ENCODE measurements around the gene SLC25A1.

SLC25A1 gene

GRCh38 chr22:19178657-19179496, at the start of gene SLC25A1:
Gene SLC25A1 (minus strand): TSS chr22:19178736. CDS start chr22:19178673, 63 bp downstream.
- peak; percentile 80 to 86 for DNase-seq (ENCODE audit: extremely low read depth in 1 of 2, low read depth in 1 of 2)

GRCh38 chr22:19228179-19228578, 49.6 kb upstream of the SLC25A1 start:
- DNase-seq (ENCODE audit: extremely low read depth in 1 of 2, low read depth in 1 of 2): no peak

GRCh38 chr22:19226428-19226827, 47.9 kb upstream of the SLC25A1 start:
- DNase-seq (ENCODE audit: extremely low read depth in 1 of 2, low read depth in 1 of 2): no peak

- DNase-seq (ENCODE audit: extremely low read depth in 1 of 2, low read depth in 1 of 2): no peak
These were observed 47.0 kb upstream of the SLC25A1 start for GRCh38 chr22:19225560-19225959.

GRCh38 chr22:19224985-19225384, 46.4 kb upstream of the SLC25A1 start:
- DNase-seq (ENCODE audit: extremely low read depth in 1 of 2, low read depth in 1 of 2): no peak

GRCh38 chr22:19224557-19224956, 46.0 kb upstream of the SLC25A1 start:
- DNase-seq (ENCODE audit: extremely low read depth in 1 of 2, low read depth in 1 of 2): no peak

- no peak for DNase-seq (ENCODE audit: extremely low read depth in 1 of 2, low read depth in 1 of 2)
These were observed 45.1 kb upstream of the SLC25A1 start for GRCh38 chr22:19223617-19224016.

- no peak for DNase-seq (ENCODE audit: extremely low read depth in 1 of 2, low read depth in 1 of 2)
These were observed 44.6 kb upstream of the SLC25A1 start for GRCh38 chr22:19223110-19223509.

- DNase-seq (ENCODE audit: extremely low read depth in 1 of 2, low read depth in 1 of 2): no peak
These were observed 43.9 kb upstream of the SLC25A1 start for GRCh38 chr22:19222242-19223005.

GRCh38 chr22:19220867-19221266, 42.3 kb upstream of the SLC25A1 start:
- no peak for DNase-seq (ENCODE audit: extremely low read depth in 1 of 2, low read depth in 1 of 2)

- DNase-seq (ENCODE audit: extremely low read depth in 1 of 2, low read depth in 1 of 2): no peak
These were observed 40.2 kb upstream of the SLC25A1 start for GRCh38 chr22:19218541-19219233.

- no peak for DNase-seq (ENCODE audit: extremely low read depth in 1 of 2, low read depth in 1 of 2)
These were observed 38.0 kb upstream of the SLC25A1 start for GRCh38 chr22:19216579-19216978.

- DNase-seq (ENCODE audit: extremely low read depth in 1 of 2, low read depth in 1 of 2): no peak
These were observed 36.8 kb upstream of the SLC25A1 start for GRCh38 chr22:19215360-19215759.

GRCh38 chr22:19214078-19214473, 35.5 kb upstream of the SLC25A1 start:
- DNase-seq (ENCODE audit: extremely low read depth in 1 of 2, low read depth in 1 of 2): no peak

- no peak for DNase-seq (ENCODE audit: extremely low read depth in 1 of 2, low read depth in 1 of 2)
These were observed 35.0 kb upstream of the SLC25A1 start for GRCh38 chr22:19213442-19214077.

GRCh38 chr22:19213001-19213400, 34.5 kb upstream of the SLC25A1 start:
- no peak for DNase-seq (ENCODE audit: extremely low read depth in 1 of 2, low read depth in 1 of 2)

GRCh38 chr22:19212302-19212870, 33.9 kb upstream of the SLC25A1 start:
- DNase-seq (ENCODE audit: extremely low read depth in 1 of 2, low read depth in 1 of 2): no peak

GRCh38 chr22:19210188-19210587, 31.7 kb upstream of the SLC25A1 start:
- no peak for DNase-seq (ENCODE audit: extremely low read depth in 1 of 2, low read depth in 1 of 2)

GRCh38 chr22:19208287-19208847, 29.8 kb upstream of the SLC25A1 start:
- no peak for DNase-seq (ENCODE audit: extremely low read depth in 1 of 2, low read depth in 1 of 2)

- no peak for DNase-seq (ENCODE audit: extremely low read depth in 1 of 2, low read depth in 1 of 2)
These were observed 29.3 kb upstream of the SLC25A1 start for GRCh38 chr22:19207884-19208283.

Data from stimulated activated CD8-positive, alpha-beta memory T cell treated with anti-CD3 and anti-CD28 coated beads, Interleukin-7, amount 100 ng/mL, for 48 hours (primary cell).